ENCODE measurements around the gene NUDT15. TPM values are rescaled to one million over a fixed set of nuclear protein-coding genes. Genes with fewer than 3 reads are reported as not detected.
A peak's percentile ranks its signal among the peaks of the same experiment; 100 is the strongest.

Gene NUDT15
- total RNA-seq, 1 donor from 2014 or later, result 8.4 TPM

DNA sequence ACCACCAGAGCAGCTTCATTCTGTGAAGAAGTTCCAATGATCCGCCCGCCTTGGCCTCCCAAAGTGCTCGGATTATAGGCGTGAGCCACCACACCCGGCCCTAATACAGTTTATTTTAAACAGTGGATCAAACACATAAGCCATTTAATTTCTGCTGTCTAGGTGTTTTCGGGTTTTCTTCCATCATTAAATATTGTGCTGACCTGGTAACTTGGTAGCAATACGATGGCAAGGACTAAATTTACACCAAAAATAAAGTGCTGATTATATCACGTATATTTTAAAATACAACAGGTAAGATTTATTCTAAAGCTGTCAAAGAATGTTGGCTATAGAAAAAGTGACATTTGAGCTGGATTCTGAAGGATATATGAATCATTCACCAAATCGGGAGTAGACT, 56.1 kb downstream of the NUDT15 start:
- intact Hi-C loops (cut with DNase I), result loop anchor here (10.0 kb wide), 2 partner anchors 141 to 211 kb away; partner anchors contain the start of genes ITM2B and RB1
- DNase-seq (ENCODE audit: low spot score), result no peak

DNA sequence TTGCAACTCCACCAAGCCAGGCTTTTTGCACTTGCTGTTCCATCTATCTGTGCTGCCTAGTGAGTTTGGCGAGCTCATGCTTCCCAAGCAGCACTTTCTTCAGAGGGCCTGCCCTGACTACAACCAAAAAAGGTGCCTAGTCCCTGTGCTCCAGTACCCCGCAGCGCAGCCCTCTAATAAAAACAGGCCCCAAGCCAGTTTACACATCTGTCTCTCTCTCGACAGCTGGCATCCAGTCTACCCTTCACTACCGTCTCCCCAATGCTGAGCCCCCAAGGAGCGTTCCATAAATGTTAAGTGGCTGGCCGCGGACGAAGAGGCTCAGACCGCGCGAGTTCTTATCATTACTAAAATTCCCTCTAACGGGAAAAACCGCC, 56.9 kb downstream of the NUDT15 start:
- intact Hi-C loops (cut with DNase I), result loop anchor here (10.0 kb wide), 2 partner anchors 140 to 210 kb away; partner anchors contain the start of genes ITM2B and RB1
- DNase-seq (ENCODE audit: low spot score), result no peak

DNA sequence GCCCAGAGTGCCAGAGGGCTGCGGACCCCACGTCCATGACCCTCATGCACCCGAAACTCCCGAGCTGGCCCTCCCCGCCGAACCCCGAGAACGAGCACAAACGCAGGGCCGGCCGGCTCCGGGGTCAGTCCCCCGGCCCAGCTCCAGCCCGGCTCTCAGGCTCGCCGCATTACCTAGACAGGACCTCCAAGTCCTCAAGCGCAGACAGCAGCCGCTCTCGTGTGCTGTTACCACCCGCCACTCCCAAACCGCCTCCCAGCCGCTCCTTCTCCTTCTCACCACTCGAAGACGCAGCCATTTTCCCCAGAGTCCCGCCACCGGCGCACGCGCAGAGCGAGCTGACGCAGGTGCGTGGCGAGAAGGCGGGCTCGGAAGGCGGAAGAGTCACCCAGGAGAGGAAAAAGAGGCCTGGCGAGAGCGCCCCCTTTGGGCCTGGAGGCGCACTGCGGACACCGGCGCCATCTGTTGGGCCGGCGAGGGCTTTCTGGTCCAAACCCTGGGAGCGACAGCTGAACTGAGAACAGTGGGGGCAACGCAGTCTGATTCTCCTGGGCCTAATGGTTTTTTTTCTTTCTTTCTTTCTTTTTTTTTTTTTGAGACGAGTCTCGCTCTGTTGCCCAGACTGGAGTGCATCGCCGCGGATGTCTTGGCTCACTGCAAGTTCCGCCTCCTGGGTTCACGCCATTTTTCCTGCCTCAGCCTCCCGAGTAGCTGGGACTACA, 57.4 kb downstream of the NUDT15 start, which contains the start of gene MED4:
MED4 (minus strand) TSS at position 324 of the 722 bp plus-strand sequence; CDS start at position 298, 26 bp downstream.
- intact Hi-C loops (cut with DNase I), result loop anchor here (10.0 kb wide), 2 partner anchors 140 to 210 kb away; partner anchors contain the start of genes ITM2B and RB1
- peak; percentile 97 for DNase-seq (ENCODE audit: low spot score)

DNA sequence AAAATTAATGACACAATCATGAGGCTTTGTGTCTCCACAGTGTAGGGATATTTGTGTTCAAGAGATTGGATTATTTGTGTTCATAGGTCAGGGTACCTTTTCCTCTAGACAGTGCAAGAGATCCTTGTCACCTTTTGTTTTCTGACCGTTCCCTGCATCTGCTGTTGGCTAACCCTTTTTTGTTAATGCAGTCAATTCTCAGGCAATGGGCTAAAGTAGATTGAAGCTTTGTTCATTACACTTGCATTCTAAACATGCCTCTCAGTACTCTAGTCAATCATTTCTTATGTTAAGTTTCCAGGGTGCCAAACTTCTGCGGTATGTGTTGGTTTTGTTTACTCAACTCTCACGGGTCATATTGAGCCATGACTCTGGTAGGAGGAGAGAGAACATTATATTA, 59.1 kb downstream of the NUDT15 start:
- intact Hi-C loops (cut with DNase I), result loop anchor here (10.0 kb wide), 2 partner anchors 138 to 208 kb away; partner anchors contain the start of genes ITM2B and RB1
- DNase-seq (ENCODE audit: low spot score), result no peak

Other genes with a start within 250 kb of the NUDT15 start
- gene SUCLA2, start 36.5 kb upstream of the NUDT15 start, total RNA-seq, result 100 TPM
- gene MED4, start 57.4 kb downstream of the NUDT15 start, total RNA-seq, result 39.6 TPM
- gene ITM2B, start 195.5 kb downstream of the NUDT15 start, total RNA-seq, result 386 TPM